Tibial artery (tissue), 4 donors: ENCODE measurements around the gene VIPR1.

Experiments used
- DNase-seq, 2 donors: peaks; one replicate each; pipeline ENCODE4 v3.0.0-alpha.2; 2019
- H3K27ac ChIP-seq, 2 donors: fragments of 200-600 bp; sonication (generic) in 1 of 2; 1 replicate in 1 of 2; 2 replicates in 1 of 2; pipeline ENCODE4 v1.5.1; 2018 to 2019; ENCODE audit warnings: mild to moderate bottlenecking in 1 of 2
- H3K27me3 ChIP-seq, 2 donors: fragments of 200-600 bp; sonication (generic) in 1 of 2; one replicate each; pipeline versions ENCODE4 v1.5.1 to v1.6.0; 2016 to 2019
- H3K36me3 ChIP-seq, 3 donors: fragments of 200-600 bp; sonication (generic) in 2 of 3; one replicate each; pipeline ENCODE4 v1.5.1; 2016 to 2019; ENCODE audit warnings: mild to moderate bottlenecking in 2 of 3
- H3K4me1 ChIP-seq, 4 donors: fragments of 200-600 bp; sonication (generic) in 2 of 4; 1 replicate in 3 of 4; 2 replicates in 1 of 4; pipeline ENCODE4 v1.5.1; 2016 to 2019
- H3K4me3 ChIP-seq, 2 donors: fragments of 200-600 bp; sonication (generic) in 1 of 2; 1 replicate in 1 of 2; 2 replicates in 1 of 2; pipeline ENCODE4 v1.5.1; 2018 to 2019; ENCODE audit warnings: mild to moderate bottlenecking in 2 of 2
- H3K9me3 ChIP-seq, 3 donors: fragments of 200-600 bp; sonication (generic) in 1 of 3; one replicate each; pipeline ENCODE4 v1.5.1; 2016 to 2019
- intact Hi-C: fragments of 100-400 bp; cut with DNase I; formaldehyde crosslinking; loops from one replicate; pipeline ENCODE4 v1.15.0; 2023; ENCODE audit warnings: low total_unique reads
- TF ChIP-seq, protein P1 (sequence below), 2 experiments: fragments of 200-600 bp in 1 of 2; fragments of 450-650 bp in 1 of 2; IDR thresholded peaks; one replicate each; pipeline ENCODE4 v1.5.1; 2017 to 2019; ENCODE audit warnings: antibody characterized with exemption in 2 of 2, mild to moderate bottlenecking in 1 of 2, moderate library complexity in 1 of 2

VIPR1 gene

DNA sequence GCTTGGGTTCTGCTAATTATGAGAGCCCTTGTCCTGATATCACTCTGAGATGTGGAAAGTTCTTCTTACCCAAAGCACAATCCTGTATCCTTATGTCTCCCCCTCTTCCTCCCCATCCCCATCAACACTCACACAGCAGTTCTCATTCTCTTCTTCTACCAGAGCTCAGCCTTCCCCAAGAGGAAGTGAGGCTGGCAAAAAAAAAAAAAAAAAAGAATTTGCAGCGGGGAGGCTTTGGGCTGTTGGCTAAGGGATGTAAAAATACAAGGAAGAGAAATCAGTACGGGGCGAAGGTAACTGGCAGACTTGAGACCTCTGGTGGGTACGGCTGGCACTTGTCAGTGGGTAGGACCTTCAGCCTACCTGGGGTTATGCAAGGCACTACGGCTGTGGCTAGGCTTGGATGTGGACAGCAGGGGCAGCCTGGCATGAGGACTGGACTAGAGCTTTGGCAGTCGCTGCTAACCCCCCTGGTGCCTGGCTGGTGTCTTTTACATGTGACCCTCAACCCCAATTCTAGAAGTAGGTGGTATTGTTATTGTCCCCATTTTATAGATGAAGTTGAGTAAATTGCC lies 5.4 kb downstream of the VIPR1 start:
- TF ChIP-seq, protein P1, sequence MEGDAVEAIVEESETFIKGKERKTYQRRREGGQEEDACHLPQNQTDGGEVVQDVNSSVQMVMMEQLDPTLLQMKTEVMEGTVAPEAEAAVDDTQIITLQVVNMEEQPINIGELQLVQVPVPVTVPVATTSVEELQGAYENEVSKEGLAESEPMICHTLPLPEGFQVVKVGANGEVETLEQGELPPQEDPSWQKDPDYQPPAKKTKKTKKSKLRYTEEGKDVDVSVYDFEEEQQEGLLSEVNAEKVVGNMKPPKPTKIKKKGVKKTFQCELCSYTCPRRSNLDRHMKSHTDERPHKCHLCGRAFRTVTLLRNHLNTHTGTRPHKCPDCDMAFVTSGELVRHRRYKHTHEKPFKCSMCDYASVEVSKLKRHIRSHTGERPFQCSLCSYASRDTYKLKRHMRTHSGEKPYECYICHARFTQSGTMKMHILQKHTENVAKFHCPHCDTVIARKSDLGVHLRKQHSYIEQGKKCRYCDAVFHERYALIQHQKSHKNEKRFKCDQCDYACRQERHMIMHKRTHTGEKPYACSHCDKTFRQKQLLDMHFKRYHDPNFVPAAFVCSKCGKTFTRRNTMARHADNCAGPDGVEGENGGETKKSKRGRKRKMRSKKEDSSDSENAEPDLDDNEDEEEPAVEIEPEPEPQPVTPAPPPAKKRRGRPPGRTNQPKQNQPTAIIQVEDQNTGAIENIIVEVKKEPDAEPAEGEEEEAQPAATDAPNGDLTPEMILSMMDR (IDR thresholded peaks at IDR 0.05): no peak
- intact Hi-C loops: no loop called here
- no peak overlapping the region for H3K27ac ChIP-seq
- H3K4me3 ChIP-seq: no peak overlapping the region
- no peaks in the 10 kb centered on the region for H3K27me3 ChIP-seq
- H3K9me3 ChIP-seq: no peaks in the 10 kb centered on the region
- peaks cover 0 to 37% (median 27%) of the 10 kb centered on the region in 4 donors for H3K4me1 ChIP-seq
- H3K36me3 ChIP-seq: no peaks in the 10 kb centered on the region
- peak; percentile 12 to 56 for DNase-seq

DNA sequence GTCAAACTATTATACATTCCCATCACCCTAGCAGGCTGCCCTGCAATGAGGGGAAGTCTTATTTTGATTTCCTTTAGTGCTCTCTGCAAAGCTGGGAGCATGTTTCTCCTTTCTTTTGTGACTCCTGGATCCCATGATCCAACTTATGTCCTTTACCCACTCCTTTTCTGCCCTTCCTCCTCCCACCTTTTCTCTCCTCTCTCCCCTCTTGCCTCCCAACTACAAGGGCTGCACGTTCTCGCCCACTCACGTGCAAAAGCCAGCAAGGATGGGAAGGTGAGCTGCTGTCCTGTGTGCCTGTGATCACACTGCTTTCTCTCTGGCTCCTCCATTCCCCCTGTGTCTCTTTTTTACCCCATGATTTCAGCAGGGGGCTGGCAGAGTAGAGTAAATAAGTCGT lies 6.1 kb downstream of the VIPR1 start:
- intact Hi-C loops: no loop called here
- Histone ChIP-seq H3K9me3 (no peaks in the 10 kb centered on the region), H3K36me3 (no peaks in the 10 kb centered on the region), H3K27me3 (no peaks in the 10 kb centered on the region), H3K27ac (no peak overlapping the region), H3K4me1 (peaks cover 0 to 39% (median 29%) of the 10 kb centered on the region in 4 donors), H3K4me3 (no peak overlapping the region)
- TF ChIP-seq, protein P1 (IDR thresholded peaks at IDR 0.05): no peak
- peak in 1 of 2 donors; percentile 24 for DNase-seq

DNA sequence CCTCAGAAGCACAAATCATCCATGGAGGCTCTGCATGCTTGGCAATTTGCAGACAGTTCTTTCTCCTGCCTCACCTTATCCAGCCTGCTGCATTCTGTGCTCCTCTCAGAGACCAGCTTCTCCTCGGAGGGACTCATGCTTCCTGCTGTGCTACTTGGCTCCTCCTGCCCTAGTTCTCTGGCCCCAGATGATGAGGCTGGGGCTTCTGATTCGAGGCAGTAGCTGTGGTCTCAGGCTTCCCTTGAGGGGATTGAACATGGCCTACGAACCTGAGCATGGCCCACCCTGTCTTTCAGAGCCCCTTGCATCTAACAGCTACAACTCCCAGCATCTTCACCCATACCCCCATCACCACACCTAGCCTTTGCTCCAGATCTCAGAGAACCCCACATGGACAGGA lies 6.7 kb downstream of the VIPR1 start:
- Histone ChIP-seq H3K4me1 (peaks cover 0 to 44% (median 32%) of the 10 kb centered on the region in 4 donors), H3K9me3 (no peaks in the 10 kb centered on the region), H3K4me3 (no peak overlapping the region), H3K27me3 (no peaks in the 10 kb centered on the region), H3K27ac (no peak overlapping the region), H3K36me3 (no peaks in the 10 kb centered on the region)
- intact Hi-C loops: no loop called here
- TF ChIP-seq, protein P1 (IDR thresholded peaks at IDR 0.05): no peak
- DNase-seq: peak; percentile 6 to 43

DNA sequence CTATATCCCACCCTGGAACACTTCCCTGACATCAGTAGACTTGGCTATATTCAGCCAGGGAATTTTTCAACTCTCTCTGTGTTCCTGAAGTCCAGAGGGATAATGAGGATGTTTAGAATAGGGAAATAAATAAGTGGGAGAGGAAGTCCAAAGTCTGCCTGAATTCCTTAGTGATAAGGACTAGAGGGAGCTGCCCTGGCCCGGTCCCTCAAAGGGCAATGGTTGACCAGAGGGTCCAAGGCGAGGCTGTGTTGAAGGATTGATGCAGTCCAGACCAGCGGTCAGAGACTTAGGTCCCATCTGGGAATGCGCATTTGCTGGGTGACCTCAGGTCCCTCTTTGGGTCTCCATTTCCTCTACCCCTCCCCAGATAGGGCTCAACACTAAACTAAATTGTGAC lies 7.9 kb downstream of the VIPR1 start:
- no peak overlapping the region for H3K4me3 ChIP-seq
- H3K36me3 ChIP-seq: no peaks in the 10 kb centered on the region
- H3K27ac ChIP-seq: peak overlapping the region; percentile 83 to 92
- TF ChIP-seq, protein P1 (IDR thresholded peaks at IDR 0.05): no peak
- no peaks in the 10 kb centered on the region for H3K27me3 ChIP-seq
- DNase-seq: no peak
- no peaks in the 10 kb centered on the region for H3K9me3 ChIP-seq
- intact Hi-C loops: no loop called here
- peaks cover 4 to 56% (median 42%) of the 10 kb centered on the region in 4 donors for H3K4me1 ChIP-seq

DNA sequence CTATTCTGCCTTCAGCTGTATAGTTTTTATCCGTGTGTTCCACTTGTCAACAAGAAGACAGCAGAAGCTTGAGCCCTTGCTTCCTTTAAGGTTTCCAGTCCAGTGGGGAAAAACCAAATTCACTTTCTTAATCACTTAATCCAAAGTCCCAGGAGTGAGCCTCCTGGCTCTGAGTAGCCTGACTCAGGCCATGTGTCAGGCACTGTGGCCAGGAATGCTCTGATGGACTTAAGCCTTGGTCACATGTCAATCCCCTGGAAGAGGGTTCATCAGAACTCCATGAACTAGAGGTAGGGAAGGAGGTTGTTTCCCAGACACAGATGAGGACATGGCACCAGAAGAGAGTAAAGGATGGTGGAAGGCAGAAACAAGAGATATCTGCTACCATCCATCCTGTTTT lies 8.8 kb downstream of the VIPR1 start:
- TF ChIP-seq, protein P1 (IDR thresholded peaks at IDR 0.05): no peak

More for the DNA sequence above, 8.8 kb downstream of the VIPR1 start:
- peak; percentile 71 to 81 for DNase-seq
- no peaks in the 10 kb centered on the region for H3K9me3 ChIP-seq
- no peak overlapping the region for H3K4me3 ChIP-seq
- H3K27ac ChIP-seq: peak overlapping the region; percentile 83 to 92
- intact Hi-C loops: no loop called here
- no peaks in the 10 kb centered on the region for H3K36me3 ChIP-seq
- no peaks in the 10 kb centered on the region for H3K27me3 ChIP-seq
- H3K4me1 ChIP-seq: peaks cover 4 to 65% (median 51%) of the 10 kb centered on the region in 4 donors
